HEK293T (cell line): ENCODE results near the gene PSMD3.

Source experiments
- FOXK2 ChIP-seq: fragments of 450-650 bp; IDR thresholded peaks from 2 replicates; pipeline ENCODE4 v1.6.1; 2016; ENCODE audit warnings: mild to moderate bottlenecking
- NFRKB ChIP-seq: fragments of 450-650 bp; IDR thresholded peaks from 2 replicates; pipeline ENCODE4 v1.6.1; 2016; ENCODE audit warnings: mild to moderate bottlenecking, moderate library complexity

DNA sequence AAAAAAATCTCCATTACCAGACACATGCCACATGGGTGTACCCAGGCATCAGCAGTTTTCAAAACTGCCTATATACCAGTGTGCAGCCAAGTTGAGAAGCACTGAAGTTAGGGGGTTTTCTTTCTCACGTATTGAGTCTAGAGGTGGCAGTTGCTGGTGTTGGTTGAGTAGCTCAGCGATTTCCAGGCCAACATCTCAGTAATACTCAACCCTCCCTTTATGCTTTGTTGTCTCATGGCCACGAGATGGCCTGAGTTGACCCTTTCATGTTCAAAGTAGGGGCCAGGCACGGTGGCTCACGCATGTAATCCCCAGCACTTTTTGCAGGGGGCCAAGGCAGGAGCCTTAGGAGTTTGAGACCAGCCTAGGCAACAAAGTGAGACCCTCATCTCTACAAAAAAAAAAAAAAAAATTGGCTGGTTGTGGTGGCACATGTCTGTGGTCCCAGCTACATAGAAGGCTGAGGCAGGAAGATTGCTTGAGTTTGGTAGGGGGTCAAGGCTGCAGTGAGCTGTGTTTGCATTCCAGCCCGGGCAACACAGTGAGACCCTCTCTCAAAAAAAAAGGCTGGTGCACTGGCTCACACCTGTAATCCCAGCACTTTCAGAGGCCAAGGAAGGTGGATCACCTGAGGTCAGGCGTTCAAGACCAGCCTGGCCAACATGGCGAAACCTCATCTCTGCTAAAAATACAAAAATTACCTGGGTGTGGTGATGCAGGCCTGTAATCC is 42.3 kb upstream of the PSMD3 start:
- TF ChIP-seq FOXK2: no peak
- no peak for TF ChIP-seq NFRKB
